Gastroesophageal sphincter (tissue), 2 donors: ENCODE results near the gene DNASE1.

Experiments used
- POLR2A ChIP-seq, 2 donors: fragments of 450-650 bp; IDR thresholded peaks; one replicate each; pipeline ENCODE4 v1.6.1; 2017; ENCODE audit warnings: antibody characterized with exemption in 2 of 2, mild to moderate bottlenecking in 2 of 2, moderate library complexity in 1 of 2
- POLR2AphosphoS5 ChIP-seq: sonication (generic); formaldehyde crosslinking; IDR thresholded peaks from one replicate; pipeline ENCODE4 v1.6.1; 2017; ENCODE audit warnings: antibody characterized with exemption

DNA sequence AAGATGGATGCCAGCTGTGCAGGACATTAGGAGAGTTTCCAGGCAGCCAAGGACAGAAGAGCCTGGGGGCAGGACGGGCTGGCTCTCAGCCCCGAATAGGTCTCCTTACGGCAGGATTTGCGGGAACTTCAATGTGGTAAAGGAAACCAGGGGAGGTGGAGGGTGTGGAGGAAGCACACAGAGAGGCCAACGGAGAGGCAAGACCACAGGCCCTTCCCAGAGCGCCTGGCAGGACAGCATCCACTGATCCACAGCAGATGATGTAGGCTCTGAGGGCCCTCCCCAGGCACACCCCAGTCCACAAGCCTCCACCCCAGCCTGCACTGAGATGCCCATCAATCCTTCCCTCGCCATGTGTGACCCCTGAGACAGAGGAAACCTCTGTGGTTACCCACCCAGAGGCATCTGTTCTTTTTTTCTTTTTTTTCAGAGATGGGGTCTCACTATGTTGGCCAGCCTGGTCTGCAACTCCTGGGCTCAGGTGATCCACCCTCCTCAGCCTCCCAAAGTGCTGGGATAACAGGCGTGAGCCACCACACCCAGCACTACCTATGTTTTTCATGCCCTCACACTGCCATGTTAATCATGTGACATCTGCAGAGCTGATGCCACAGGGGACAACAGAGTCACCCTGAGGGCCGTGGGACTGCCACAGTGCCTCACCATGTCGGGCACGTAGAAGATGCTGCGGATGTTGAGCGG is 19.3 kb downstream of the DNASE1 start:
- TF ChIP-seq POLR2AphosphoS5 = no peak
- TF ChIP-seq POLR2A (IDR thresholded peaks at IDR 0.05) = no peak
